CD4-positive, alpha-beta T cell treated with Interleukin-17A for 4 hours (primary cell): ENCODE results near the gene LMAN2L.

Experiments used
- DNase-seq: peaks from one replicate; pipeline ENCODE4 v3.0.0-alpha.2; 2020; ENCODE audit warnings: mixed read lengths

LMAN2L gene

GRCh38 chr2:96739633-96740428, at the start of gene LMAN2L:
TSS of gene LMAN2L (minus strand) at chr2:96740064. CDS start at chr2:96740040, 24 bp downstream.
- DNase-seq, result peak; percentile 99

GRCh38 chr2:96789245-96789617, 49.4 kb upstream of the LMAN2L start:
- DNase-seq, result no peak

GRCh38 chr2:96788442-96789244, 48.8 kb upstream of the LMAN2L start:
- no peak for DNase-seq

GRCh38 chr2:96787411-96787810, 47.5 kb upstream of the LMAN2L start:
- no peak for DNase-seq

- no peak for DNase-seq
Measured at GRCh38 chr2:96783388-96783787, 43.5 kb upstream of the LMAN2L start.

- no peak for DNase-seq
Measured at GRCh38 chr2:96775160-96775559, 35.3 kb upstream of the LMAN2L start.

GRCh38 chr2:96773922-96774321, 34.1 kb upstream of the LMAN2L start:
- DNase-seq, result peak; percentile 67

- no peak for DNase-seq
Measured at GRCh38 chr2:96772903-96773671, 33.2 kb upstream of the LMAN2L start.

- no peak for DNase-seq
Measured at GRCh38 chr2:96771796-96772618, 32.1 kb upstream of the LMAN2L start.

- DNase-seq, result no peak
Measured at GRCh38 chr2:96770442-96771202, 30.8 kb upstream of the LMAN2L start.

- DNase-seq, result no peak
Measured at GRCh38 chr2:96769814-96770213, 29.9 kb upstream of the LMAN2L start.

- no peak for DNase-seq
Measured at GRCh38 chr2:96768083-96768561, 28.3 kb upstream of the LMAN2L start.

GRCh38 chr2:96767135-96767871, 27.4 kb upstream of the LMAN2L start:
- DNase-seq, result no peak

GRCh38 chr2:96764253-96764637, 24.4 kb upstream of the LMAN2L start:
- DNase-seq, result no peak

- peak; percentile 47 for DNase-seq
Measured at GRCh38 chr2:96763511-96764252, 23.8 kb upstream of the LMAN2L start.

- DNase-seq, result no peak
Measured at GRCh38 chr2:96762529-96763311, 22.9 kb upstream of the LMAN2L start.

GRCh38 chr2:96760986-96761832, 21.3 kb upstream of the LMAN2L start:
- DNase-seq, result no peak
